SH-SY5Y (cell line): ENCODE data around the gene PHEX.

Experiments used
- GATA2 ChIP-seq: IDR thresholded peaks from 2 replicates; pipeline ENCODE4 v1.6.1; 2011; ENCODE audit warnings: mild to moderate bottlenecking, low read depth, low read length
- GATA3 ChIP-seq: IDR thresholded peaks from 2 replicates; pipeline ENCODE4 v1.6.1; 2011; ENCODE audit warnings: low read depth, mild to moderate bottlenecking, low read length, moderate library complexity

DNA sequence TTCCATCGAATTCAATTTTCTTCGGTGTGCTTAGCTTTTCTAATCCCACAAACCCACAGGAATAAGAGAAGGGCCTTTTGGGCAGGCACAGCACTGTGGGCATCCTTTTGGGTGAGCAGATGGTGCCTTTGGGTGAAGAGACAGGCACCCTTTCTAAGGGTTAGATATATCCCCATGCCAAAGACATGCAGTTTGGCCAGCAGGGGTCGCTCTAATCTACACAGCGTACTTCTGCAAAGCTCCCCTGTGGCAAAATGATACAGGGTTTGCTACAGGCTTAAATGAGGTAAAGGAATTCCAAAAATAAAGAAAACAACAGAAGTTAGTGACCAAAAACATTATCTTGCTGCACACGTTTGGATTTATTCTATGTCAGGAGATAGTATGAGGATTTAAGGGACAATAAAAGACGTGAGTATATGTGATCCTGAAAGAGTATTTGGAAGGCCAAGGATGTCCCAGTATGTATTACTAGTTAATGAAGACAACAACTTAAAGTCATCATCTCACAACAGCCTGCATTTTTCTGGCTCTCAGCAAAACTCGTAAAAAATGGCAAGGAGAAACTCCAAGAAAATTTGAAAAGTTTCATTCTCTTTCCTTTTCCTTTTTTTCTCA lies 49.5 kb downstream of the PHEX start:
- TF ChIP-seq GATA3 (no peak), GATA2 (no peak)
